ENCODE results near the gene MED1.
A peak's percentile ranks its signal among the peaks of the same experiment; 100 is the strongest.
"Not testable (repeated sequence)": the region's sequence is repeated elsewhere in the genome, so short reads cannot be mapped to it uniquely, and the experiment has no call there.

The MED1 gene

DNA sequence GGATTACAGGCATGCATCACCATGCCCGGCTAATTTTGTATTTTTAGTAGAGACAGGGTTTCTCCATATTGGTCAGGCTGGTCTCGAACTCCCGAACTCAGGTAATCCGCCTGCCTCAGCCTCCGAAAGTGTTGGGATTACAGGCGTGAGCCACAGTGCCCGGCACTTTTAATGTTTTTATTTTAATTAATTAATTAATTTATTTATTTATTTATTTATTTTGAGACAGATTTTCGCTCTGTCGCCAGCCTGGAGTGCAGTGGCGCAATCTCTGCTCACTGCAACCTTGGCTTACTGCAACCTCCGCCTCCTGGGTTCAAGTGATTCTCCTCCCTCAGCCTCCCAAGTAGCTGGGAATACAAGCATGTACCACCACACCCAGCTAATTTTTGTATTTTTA, 17.5 kb upstream of the MED1 start:
- not testable (repeated sequence) for H3K9ac ChIP-seq (ENCODE audit: low read length in 5 of 5); H3K27me3 ChIP-seq (ENCODE audit: control insufficient read depth in 5 of 5, insufficient read depth in 4 of 5, low read length in 5 of 5); H3K9me3 ChIP-seq (ENCODE audit: control insufficient read depth in 5 of 5, low read length in 5 of 5); H3K27ac ChIP-seq (ENCODE audit: low read depth, low read length); H3K4me3 ChIP-seq (ENCODE audit: low read depth in 1 of 5, low read length in 5 of 5)
- H3K4me1 ChIP-seq (ENCODE audit: control insufficient read depth in 5 of 5, insufficient read depth in 5 of 5, low read length in 5 of 5), result peaks cover 0 to 29% (median 25%) of the 10 kb centered on the region in 5 donors
- peaks cover 16 to 25% (median 21%) of the 10 kb centered on the region in 5 donors for H3K36me3 ChIP-seq (ENCODE audit: control insufficient read depth in 5 of 5, insufficient read depth in 5 of 5, low read length in 5 of 5)

DNA sequence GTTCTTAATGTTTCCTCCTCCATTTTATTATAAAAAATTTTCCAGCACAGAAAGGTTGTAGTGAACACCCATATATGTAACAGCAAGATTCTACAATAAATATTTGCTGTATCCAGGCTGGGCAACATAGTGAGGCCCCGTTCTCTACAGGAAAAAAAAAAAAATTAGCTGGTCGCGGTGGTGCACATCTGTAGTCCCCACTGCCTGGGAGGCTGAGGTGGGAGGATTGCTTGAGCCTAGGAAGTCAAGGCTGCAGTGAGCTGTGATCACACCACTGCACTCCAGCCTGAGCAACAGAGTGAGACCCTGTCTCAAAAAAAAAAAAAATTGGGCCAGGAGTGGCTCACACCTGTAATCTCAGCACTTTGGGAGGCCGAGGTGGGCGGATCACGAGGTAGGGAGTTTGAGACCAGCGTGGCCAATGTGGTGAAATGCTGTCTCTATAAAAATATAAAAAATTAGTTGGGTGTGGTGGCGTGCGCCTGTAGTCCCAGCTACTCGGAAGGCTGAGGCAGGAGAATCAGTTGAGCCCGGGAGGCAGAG, 13.6 kb upstream of the MED1 start:
- Histone ChIP-seq H3K9ac (ENCODE audit: low read length in 5 of 5) (peak overlapping the region in 4 of 5 donors; percentile 43 to 99 (median 70)), H3K4me1 (ENCODE audit: control insufficient read depth in 5 of 5, insufficient read depth in 5 of 5, low read length in 5 of 5) (peaks cover 0 to 47% (median 44%) of the 10 kb centered on the region in 5 donors), H3K4me3 (ENCODE audit: low read depth in 1 of 5, low read length in 5 of 5) (peak overlapping the region in 4 of 5 donors; percentile 31 to 100 (median 62))
- H3K36me3 ChIP-seq (ENCODE audit: control insufficient read depth in 5 of 5, insufficient read depth in 5 of 5, low read length in 5 of 5); H3K27ac ChIP-seq (ENCODE audit: low read depth, low read length); H3K9me3 ChIP-seq (ENCODE audit: control insufficient read depth in 5 of 5, low read length in 5 of 5); H3K27me3 ChIP-seq (ENCODE audit: control insufficient read depth in 5 of 5, insufficient read depth in 4 of 5, low read length in 5 of 5): not testable (repeated sequence)

DNA sequence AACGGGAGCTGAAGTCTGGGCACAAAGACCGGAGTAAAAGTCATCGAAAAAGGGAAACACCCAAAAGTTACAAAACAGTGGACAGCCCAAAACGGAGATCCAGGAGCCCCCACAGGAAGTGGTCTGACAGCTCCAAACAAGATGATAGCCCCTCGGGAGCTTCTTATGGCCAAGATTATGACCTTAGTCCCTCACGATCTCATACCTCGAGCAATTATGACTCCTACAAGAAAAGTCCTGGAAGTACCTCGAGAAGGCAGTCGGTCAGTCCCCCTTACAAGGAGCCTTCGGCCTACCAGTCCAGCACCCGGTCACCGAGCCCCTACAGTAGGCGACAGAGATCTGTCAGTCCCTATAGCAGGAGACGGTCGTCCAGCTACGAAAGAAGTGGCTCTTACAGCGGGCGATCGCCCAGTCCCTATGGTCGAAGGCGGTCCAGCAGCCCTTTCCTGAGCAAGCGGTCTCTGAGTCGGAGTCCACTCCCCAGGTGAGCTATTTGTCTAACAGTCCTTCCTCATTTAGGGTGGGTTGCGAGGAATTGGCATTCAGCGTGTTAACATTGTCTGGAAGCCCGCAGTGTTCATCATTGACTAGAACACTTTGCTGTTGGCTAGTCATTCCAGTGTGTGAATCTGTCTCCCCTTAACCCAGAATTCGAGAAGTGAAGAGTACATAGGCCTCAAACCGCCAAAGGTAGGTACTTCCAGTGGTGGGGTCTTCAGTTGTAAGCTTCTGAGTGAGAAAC, 11.7 kb upstream of the MED1 start:
- Histone ChIP-seq H3K27ac (ENCODE audit: low read depth, low read length) (peak overlapping the region; percentile 97), H3K9ac (ENCODE audit: low read length in 5 of 5) (peak overlapping the region; percentile 56 to 99 (median 85)), H3K4me1 (ENCODE audit: control insufficient read depth in 5 of 5, insufficient read depth in 5 of 5, low read length in 5 of 5) (peaks cover 0 to 47% (median 44%) of the 10 kb centered on the region in 5 donors), H3K9me3 (ENCODE audit: control insufficient read depth in 5 of 5, low read length in 5 of 5) (no peaks in the 10 kb centered on the region), H3K27me3 (ENCODE audit: control insufficient read depth in 5 of 5, insufficient read depth in 4 of 5, low read length in 5 of 5) (no peaks in the 10 kb centered on the region), H3K36me3 (ENCODE audit: control insufficient read depth in 5 of 5, insufficient read depth in 5 of 5, low read length in 5 of 5) (peaks cover 0 to 3% (median 0%) of the 10 kb centered on the region in 5 donors), H3K4me3 (ENCODE audit: low read depth in 1 of 5, low read length in 5 of 5) (peak overlapping the region; percentile 73 to 100 (median 95))

DNA sequence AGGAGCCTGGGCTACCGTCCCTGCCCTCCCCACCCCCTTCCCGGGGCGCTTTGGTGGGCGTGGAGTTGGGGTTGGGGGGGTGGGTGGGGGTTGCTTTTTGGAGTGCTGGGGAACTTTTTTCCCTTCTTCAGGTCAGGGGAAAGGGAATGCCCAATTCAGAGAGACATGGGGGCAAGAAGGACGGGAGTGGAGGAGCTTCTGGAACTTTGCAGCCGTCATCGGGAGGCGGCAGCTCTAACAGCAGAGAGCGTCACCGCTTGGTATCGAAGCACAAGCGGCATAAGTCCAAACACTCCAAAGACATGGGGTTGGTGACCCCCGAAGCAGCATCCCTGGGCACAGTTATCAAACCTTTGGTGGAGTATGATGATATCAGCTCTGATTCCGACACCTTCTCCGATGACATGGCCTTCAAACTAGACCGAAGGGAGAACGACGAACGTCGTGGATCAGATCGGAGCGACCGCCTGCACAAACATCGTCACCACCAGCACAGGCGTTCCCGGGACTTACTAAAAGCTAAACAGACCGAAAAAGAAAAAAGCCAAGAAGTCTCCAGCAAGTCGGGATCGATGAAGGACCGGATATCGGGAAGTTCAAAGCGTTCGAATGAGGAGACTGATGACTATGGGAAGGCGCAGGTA, 11.0 kb upstream of the MED1 start:
- H3K27ac ChIP-seq (ENCODE audit: low read depth, low read length), result peak overlapping the region; percentile 97
- no peaks in the 10 kb centered on the region for H3K36me3 ChIP-seq (ENCODE audit: control insufficient read depth in 5 of 5, insufficient read depth in 5 of 5, low read length in 5 of 5)
- peak overlapping the region; percentile 73 to 100 (median 95) for H3K4me3 ChIP-seq (ENCODE audit: low read depth in 1 of 5, low read length in 5 of 5)
- H3K9me3 ChIP-seq (ENCODE audit: control insufficient read depth in 5 of 5, low read length in 5 of 5), result no peaks in the 10 kb centered on the region
- H3K4me1 ChIP-seq (ENCODE audit: control insufficient read depth in 5 of 5, insufficient read depth in 5 of 5, low read length in 5 of 5), result peaks cover 0 to 46% (median 39%) of the 10 kb centered on the region in 5 donors
- no peaks in the 10 kb centered on the region for H3K27me3 ChIP-seq (ENCODE audit: control insufficient read depth in 5 of 5, insufficient read depth in 4 of 5, low read length in 5 of 5)
- H3K9ac ChIP-seq (ENCODE audit: low read length in 5 of 5), result peak overlapping the region; percentile 56 to 99 (median 99)

DNA sequence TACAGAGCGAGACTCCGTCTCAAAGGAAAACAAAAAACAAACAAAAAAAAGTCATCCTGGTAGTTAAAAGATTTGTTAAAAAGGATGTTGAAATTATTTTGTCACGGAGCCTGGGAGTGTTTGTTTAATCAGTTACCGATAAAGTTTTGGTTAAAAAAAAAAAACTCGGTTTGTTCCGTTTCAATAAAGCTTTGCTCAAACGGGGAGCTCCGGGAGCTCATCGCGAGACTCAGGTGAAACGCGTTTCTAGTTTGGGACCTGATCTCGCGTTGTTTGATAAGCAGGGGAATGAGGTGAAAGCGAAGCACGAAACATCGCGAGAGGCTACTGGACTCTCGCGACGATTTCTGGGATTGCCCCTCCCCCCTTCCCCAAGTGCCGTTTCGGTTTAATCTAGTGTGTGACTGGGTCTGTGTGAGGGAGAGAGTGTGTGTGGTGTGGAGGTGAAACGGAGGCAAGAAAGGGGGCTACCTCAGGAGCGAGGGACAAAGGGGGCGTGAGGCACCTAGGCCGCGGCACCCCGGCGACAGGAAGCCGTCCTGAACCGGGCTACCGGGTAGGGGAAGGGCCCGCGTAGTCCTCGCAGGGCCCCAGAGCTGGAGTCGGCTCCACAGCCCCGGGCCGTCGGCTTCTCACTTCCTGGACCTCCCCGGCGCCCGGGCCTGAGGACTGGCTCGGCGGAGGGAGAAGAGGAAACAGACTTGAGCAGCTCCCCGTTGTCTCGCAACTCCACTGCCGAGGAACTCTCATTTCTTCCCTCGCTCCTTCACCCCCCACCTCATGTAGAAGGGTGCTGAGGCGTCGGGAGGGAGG, 10.3 kb upstream of the MED1 start, which contains the start of gene CDK12:
Gene CDK12 (plus strand): TSS at position 374 of the 813 bp plus-strand sequence. CDS start 586 bp downstream, outside the sequence.
- H3K4me1 ChIP-seq (ENCODE audit: control insufficient read depth in 5 of 5, insufficient read depth in 5 of 5, low read length in 5 of 5), result peaks cover 0 to 46% (median 39%) of the 10 kb centered on the region in 5 donors
- H3K9me3 ChIP-seq (ENCODE audit: control insufficient read depth in 5 of 5, low read length in 5 of 5), result no peaks in the 10 kb centered on the region
- peak within 1 kb of the TSS; percentile 97 for H3K27ac ChIP-seq (ENCODE audit: low read depth, low read length)
- no peaks in the 10 kb centered on the region for H3K36me3 ChIP-seq (ENCODE audit: control insufficient read depth in 5 of 5, insufficient read depth in 5 of 5, low read length in 5 of 5)
- H3K9ac ChIP-seq (ENCODE audit: low read length in 5 of 5), result peak within 1 kb of the TSS; percentile 85 to 99 (median 99)
- no peaks in the 10 kb centered on the region for H3K27me3 ChIP-seq (ENCODE audit: control insufficient read depth in 5 of 5, insufficient read depth in 4 of 5, low read length in 5 of 5)
- H3K4me3 ChIP-seq (ENCODE audit: low read depth in 1 of 5, low read length in 5 of 5), result peak within 1 kb of the TSS; percentile 73 to 100 (median 95)

DNA sequence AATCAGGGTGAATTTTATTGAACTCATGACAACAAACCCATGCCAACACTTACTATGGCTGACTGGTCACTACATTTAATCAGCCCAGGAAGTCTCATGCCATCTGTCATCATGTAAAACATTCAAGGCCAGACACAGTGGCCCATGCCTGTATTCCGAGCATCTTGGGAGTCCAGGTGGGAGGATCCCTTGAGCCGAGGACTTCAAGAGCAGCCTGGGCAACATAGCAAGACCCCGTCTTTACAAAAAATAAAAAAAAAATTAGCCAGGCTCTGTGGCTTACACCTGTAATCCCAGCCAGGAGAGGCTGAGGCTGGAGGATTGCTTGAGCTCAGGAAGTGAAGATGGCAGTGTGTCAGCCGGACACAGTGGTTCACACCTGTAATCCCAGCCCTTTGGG, 4.9 kb upstream of the MED1 start:
- Histone ChIP-seq H3K4me3 (ENCODE audit: low read depth in 1 of 5, low read length in 5 of 5) (no peak overlapping the region), H3K4me1 (ENCODE audit: control insufficient read depth in 5 of 5, insufficient read depth in 5 of 5, low read length in 5 of 5) (peaks cover 0 to 10% (median 4%) of the 10 kb centered on the region in 5 donors), H3K9me3 (ENCODE audit: control insufficient read depth in 5 of 5, low read length in 5 of 5) (no peaks in the 10 kb centered on the region), H3K27me3 (ENCODE audit: control insufficient read depth in 5 of 5, insufficient read depth in 4 of 5, low read length in 5 of 5) (no peaks in the 10 kb centered on the region), H3K9ac (ENCODE audit: low read length in 5 of 5) (no peak overlapping the region), H3K36me3 (ENCODE audit: control insufficient read depth in 5 of 5, insufficient read depth in 5 of 5, low read length in 5 of 5) (no peaks in the 10 kb centered on the region), H3K27ac (ENCODE audit: low read depth, low read length) (no peak overlapping the region)

DNA sequence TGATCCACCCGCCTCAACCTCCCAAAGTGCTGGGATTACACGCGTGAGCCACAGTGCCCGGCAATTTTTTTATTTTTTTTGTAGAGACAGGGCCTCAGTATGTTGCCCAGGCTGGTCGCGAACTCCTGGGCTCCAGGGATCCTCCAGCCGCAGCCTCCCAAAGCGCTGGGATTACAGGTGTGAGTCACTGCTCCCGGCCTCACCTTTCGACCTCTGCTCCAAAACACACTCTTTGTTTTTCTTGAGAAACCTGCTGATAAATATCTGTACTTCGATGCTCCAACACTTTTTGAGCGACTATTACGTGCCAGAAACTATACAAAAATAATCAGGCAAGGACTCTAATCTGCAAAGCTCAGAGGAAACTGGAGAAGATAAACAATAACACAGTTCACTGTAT, 1.0 kb downstream of the MED1 start:
- peak overlapping the region in 4 of 5 donors; percentile 74 to 97 (median 88) for H3K9ac ChIP-seq (ENCODE audit: low read length in 5 of 5)
- peak overlapping the region; percentile 83 to 98 (median 97) for H3K4me3 ChIP-seq (ENCODE audit: low read depth in 1 of 5, low read length in 5 of 5)
- no peaks in the 10 kb centered on the region for H3K27me3 ChIP-seq (ENCODE audit: control insufficient read depth in 5 of 5, insufficient read depth in 4 of 5, low read length in 5 of 5)
- no peaks in the 10 kb centered on the region for H3K9me3 ChIP-seq (ENCODE audit: control insufficient read depth in 5 of 5, low read length in 5 of 5)
- no peak overlapping the region for H3K27ac ChIP-seq (ENCODE audit: low read depth, low read length)
- peaks cover 7 to 29% (median 18%) of the 10 kb centered on the region in 5 donors for H3K36me3 ChIP-seq (ENCODE audit: control insufficient read depth in 5 of 5, insufficient read depth in 5 of 5, low read length in 5 of 5)
- peaks cover 4 to 17% (median 14%) of the 10 kb centered on the region in 5 donors for H3K4me1 ChIP-seq (ENCODE audit: control insufficient read depth in 5 of 5, insufficient read depth in 5 of 5, low read length in 5 of 5)

DNA sequence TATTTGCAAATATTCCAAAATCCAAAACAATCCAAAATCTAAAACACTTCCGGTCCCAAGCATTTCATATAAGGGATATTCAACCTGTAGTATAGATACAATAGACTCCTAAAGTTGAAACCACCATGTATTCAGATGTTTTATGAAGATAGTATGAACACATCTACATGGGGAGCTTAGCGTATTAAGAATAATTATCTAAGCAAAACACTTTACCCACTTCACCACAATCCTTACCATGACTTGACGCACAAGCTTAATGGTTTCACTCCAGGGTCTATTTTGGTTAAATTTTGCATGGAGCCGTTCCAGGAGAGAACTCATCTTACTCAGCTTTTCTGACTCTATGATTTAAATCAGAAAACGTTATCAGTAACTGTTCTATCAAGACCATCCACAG, 3.5 kb downstream of the MED1 start:
- H3K27ac ChIP-seq (ENCODE audit: low read depth, low read length), result no peak overlapping the region
- H3K9ac ChIP-seq (ENCODE audit: low read length in 5 of 5), result no peak overlapping the region
- H3K4me3 ChIP-seq (ENCODE audit: low read depth in 1 of 5, low read length in 5 of 5), result no peak overlapping the region
- H3K9me3 ChIP-seq (ENCODE audit: control insufficient read depth in 5 of 5, low read length in 5 of 5), result no peaks in the 10 kb centered on the region
- no peaks in the 10 kb centered on the region for H3K27me3 ChIP-seq (ENCODE audit: control insufficient read depth in 5 of 5, insufficient read depth in 4 of 5, low read length in 5 of 5)
- H3K36me3 ChIP-seq (ENCODE audit: control insufficient read depth in 5 of 5, insufficient read depth in 5 of 5, low read length in 5 of 5), result peaks cover 14 to 50% (median 32%) of the 10 kb centered on the region in 5 donors
- peaks cover 4 to 17% (median 14%) of the 10 kb centered on the region in 5 donors for H3K4me1 ChIP-seq (ENCODE audit: control insufficient read depth in 5 of 5, insufficient read depth in 5 of 5, low read length in 5 of 5)

DNA sequence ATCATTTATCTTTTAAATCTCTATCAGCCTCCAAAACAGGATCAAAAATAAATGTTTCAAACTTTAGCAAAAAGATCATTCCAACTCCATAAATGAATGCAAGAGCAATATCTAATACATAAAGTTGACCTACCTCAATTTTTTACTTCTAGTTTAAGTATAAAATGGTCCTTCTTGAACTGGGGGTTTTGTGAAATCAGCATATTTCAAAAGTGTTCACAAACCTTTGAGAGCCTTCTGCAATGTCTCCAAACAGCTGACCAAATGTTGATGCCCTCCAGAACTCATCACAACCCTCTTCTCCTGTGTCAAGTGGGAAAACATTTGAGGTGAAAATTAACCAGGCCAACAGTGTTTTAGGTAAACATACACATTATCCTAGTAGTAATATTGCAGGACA, 7.7 kb downstream of the MED1 start:
- Histone ChIP-seq H3K27ac (ENCODE audit: low read depth, low read length) (no peak overlapping the region), H3K4me1 (ENCODE audit: control insufficient read depth in 5 of 5, insufficient read depth in 5 of 5, low read length in 5 of 5) (no peaks in the 10 kb centered on the region), H3K27me3 (ENCODE audit: control insufficient read depth in 5 of 5, insufficient read depth in 4 of 5, low read length in 5 of 5) (no peaks in the 10 kb centered on the region), H3K36me3 (ENCODE audit: control insufficient read depth in 5 of 5, insufficient read depth in 5 of 5, low read length in 5 of 5) (peaks cover 33 to 87% (median 57%) of the 10 kb centered on the region in 5 donors), H3K9me3 (ENCODE audit: control insufficient read depth in 5 of 5, low read length in 5 of 5) (no peaks in the 10 kb centered on the region), H3K9ac (ENCODE audit: low read length in 5 of 5) (no peak overlapping the region), H3K4me3 (ENCODE audit: low read depth in 1 of 5, low read length in 5 of 5) (no peak overlapping the region)

Measured in subcutaneous abdominal adipose tissue (tissue), 5 donors.